Omental fat pad (tissue), 4 donors: ENCODE results near the gene NPAT. TPM values are rescaled to one million over a fixed set of nuclear protein-coding genes. Genes with fewer than 3 reads are reported as not detected.

Source experiments
- ATAC-seq: fragments of 150-250 bp; one replicate; pipeline ENCODE4 v1.9.1; 2016; ENCODE audit warnings: mild to moderate bottlenecking, moderate library complexity; ENCODE audit not compliant: low FRiP score
- DNase-seq: peaks from one replicate; pipeline ENCODE4 v3.0.0-alpha.2; 2019; ENCODE audit warnings: low spot score
- total RNA-seq, 4 donors: library from RNA; depleted of rRNA; stranded (reverse); fragments of >200 nt; gene quantifications; one replicate each; pipeline ENCODE4 v1.1.0, GENCODE V29; 2016
- TF ChIP-seq, protein P1 (sequence below), 3 donors: fragments of 450-650 bp; IDR thresholded peaks; one replicate each; pipeline ENCODE4 v1.5.1; 2016 to 2017; ENCODE audit warnings: antibody characterized with exemption in 3 of 3, mild to moderate bottlenecking in 3 of 3, moderate library complexity in 2 of 3

Gene NPAT
- total RNA-seq, 4 donors from 2014 or later: 10.6 to 20.8 (median 11.0) TPM

DNA sequence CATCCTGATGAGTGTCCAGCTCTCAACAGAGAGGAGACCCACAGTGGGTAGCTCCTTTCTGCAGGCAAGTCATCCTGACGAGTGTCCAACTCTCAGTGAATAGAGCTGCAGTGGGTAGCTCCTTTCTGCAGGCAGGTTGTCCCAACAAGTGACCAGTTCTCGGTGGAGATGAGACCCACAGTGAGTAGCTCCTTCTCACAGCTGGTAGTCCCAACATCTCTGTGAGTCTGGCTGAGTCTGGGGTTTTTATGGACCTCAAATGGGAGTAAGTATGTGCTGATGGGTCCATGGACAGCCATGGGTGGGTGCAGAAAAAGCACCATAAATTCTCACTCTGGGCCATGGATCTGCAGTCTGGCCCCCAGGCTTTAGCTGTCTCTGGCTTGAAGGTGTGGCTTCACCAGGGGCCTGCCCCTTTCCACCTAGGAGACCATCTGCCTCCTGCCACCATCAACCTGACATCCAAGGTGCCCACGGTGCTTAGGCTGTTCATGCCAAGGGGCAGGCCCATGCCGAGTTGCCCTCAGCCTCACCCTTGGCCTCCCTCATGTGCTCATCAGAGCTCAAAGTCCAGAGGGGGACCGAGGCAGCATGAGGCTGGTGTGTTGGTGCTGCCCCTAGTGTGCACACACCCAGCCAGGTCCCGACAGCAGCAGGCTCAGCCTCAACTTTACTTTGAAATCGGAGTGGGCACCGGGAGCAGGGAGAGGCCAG is 15.3 kb downstream of the NPAT start:
- ATAC-seq (no peak), DNase-seq (no peak)
- TF ChIP-seq, protein P1, sequence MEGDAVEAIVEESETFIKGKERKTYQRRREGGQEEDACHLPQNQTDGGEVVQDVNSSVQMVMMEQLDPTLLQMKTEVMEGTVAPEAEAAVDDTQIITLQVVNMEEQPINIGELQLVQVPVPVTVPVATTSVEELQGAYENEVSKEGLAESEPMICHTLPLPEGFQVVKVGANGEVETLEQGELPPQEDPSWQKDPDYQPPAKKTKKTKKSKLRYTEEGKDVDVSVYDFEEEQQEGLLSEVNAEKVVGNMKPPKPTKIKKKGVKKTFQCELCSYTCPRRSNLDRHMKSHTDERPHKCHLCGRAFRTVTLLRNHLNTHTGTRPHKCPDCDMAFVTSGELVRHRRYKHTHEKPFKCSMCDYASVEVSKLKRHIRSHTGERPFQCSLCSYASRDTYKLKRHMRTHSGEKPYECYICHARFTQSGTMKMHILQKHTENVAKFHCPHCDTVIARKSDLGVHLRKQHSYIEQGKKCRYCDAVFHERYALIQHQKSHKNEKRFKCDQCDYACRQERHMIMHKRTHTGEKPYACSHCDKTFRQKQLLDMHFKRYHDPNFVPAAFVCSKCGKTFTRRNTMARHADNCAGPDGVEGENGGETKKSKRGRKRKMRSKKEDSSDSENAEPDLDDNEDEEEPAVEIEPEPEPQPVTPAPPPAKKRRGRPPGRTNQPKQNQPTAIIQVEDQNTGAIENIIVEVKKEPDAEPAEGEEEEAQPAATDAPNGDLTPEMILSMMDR (IDR thresholded peaks at IDR 0.05): no peak

DNA sequence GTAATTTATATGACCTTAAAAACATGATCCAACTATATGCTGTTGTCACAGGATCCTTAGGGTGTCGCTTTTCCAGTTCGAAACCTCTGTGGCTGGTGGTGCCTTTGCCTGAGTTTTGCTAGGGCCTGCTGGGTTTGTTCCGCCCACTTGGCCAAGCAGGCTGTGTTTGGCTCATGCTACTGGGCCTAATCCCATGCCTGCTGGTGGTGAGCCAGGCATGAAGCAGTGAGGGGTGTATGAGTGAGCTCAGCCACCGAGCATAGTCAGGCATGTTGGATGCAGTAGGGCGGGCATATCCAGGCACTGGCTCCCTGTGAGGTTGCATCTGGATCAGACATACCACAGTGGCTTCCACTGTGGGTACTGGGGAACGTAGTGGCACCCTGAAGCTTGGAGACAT is 16.3 kb downstream of the NPAT start:
- DNase-seq (no peak), ATAC-seq (no peak)
- TF ChIP-seq, protein P1 (IDR thresholded peaks at IDR 0.05): no peak

DNA sequence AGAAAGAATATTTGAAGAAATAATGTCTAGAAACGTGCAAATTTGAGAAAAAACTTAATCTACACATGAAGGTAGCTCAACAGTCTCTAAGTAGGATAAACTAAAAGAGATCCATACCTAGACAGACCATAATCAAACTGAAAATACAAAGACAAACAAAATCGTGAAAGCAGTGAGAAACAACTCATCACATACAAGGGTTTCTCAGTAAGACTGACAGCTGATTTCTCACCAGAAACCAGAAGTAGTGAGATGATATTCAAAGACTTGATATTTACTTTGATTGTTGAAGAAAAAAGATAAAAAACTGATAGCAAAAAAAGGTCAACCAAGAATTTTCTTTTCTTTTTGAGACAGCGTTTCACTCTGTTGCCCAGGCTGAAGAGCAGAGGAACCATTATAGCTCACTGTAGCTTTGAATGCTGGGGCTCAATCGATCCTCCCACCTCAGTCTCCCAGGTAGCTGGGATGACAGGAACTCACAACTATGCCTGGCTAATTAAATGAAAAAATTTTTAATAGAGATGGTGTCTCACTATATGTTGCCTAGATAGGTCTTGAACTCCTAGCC is 17.4 kb downstream of the NPAT start:
- TF ChIP-seq, protein P1 (IDR thresholded peaks at IDR 0.05): no peak
- ATAC-seq (no peak), DNase-seq (no peak)

DNA sequence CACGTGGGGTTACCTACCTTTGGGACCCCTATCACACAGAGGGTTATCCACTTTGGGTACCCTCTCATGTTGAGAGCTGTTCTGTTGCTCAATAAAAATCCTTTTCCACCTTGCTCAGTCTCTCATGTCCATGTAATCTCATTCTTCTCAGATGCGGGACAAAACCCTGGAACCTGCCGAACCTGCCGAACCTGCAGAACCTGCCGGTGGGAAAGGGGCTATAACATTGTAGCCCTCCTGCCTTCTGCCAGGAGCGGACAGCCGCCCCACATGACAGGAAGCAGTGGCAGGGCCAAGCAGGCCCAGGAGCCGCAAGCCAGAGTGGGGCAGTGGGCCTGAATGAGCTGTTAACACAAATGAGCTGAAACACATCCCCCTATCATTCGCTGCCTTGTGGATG is 18.1 kb downstream of the NPAT start:
- ATAC-seq: no peak
- no peak for DNase-seq
- TF ChIP-seq, protein P1 (IDR thresholded peaks at IDR 0.05): no peak

DNA sequence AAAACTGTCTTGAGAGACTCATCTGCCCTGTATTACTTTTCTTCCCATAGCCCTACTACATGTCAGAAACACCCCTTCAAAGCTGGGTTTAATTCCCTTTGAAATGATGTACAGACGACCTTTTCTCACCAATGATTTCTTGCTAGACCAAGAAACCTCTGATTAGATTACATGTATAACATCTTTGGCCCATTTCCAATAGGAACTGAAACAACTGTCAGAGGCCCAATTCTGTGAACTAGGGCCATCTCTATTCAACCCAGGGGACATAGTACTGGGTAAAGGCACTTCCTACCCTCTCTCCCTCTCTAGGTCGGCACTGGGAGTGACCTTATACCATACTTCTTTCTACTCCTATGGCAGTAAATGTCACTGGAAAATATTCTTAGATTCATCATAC is 19.4 kb downstream of the NPAT start:
- DNase-seq: no peak
- TF ChIP-seq, protein P1 (IDR thresholded peaks at IDR 0.05): no peak
- ATAC-seq: no peak

DNA sequence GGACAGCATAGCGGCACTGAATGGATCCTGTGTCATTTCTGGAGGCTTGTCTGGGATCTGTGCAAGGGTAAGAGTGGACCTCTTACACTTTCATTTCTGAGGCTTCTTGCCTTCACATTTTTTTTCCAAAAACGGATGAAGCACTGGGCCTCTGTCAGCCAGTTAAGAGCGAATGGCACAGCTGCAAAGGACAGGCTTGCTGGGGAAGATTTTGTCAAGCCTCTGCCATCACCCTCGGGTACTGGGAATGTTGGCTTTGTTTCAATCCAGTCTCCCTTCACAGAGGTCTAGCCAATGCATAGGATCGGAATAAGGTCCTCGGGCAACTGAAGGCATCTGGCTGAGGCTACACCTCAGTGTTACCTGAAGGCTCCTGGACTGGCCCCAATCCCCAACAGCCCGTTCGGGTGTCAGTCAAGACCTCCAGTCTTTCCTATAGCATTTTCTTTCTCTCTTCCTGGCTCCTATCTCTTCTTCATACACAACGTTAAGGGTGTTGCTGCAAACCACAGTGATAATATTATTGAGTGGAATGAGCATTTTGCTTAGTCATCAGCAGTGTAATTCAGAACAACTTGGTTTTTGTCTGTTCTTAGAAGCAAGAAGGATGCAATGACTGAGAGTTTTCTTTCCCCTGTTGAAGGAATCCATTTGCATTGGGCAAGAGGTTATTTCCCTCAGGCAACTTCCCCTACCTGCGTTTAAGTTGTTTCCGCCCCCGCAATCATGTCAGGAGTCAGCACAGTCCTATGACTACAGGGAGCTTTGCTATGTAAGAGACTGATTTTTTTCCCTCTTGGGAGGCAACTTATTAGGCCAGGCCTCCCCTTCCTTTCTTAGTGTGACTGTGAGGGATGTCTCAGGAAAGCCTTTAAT is 22.8 kb downstream of the NPAT start:
- TF ChIP-seq, protein P1 (IDR thresholded peaks at IDR 0.05): no peak
- ATAC-seq (no peak), DNase-seq (no peak)
